Activated naive CD4-positive, alpha-beta T cell treated with anti-CD3 and anti-CD28 coated beads, Interleukin-2, amount 50 U/mL, for 72 hours (primary cell): ENCODE measurements around the gene KCNMB4. TPM values are rescaled to one million over a fixed set of nuclear protein-coding genes. Genes with fewer than 3 reads are reported as not detected.

ENCODE experiments used
- ATAC-seq, 2 donors: fragments of 150-1000 bp; cut with Tn5 transposase; 2 replicates each; pipeline ENCODE4 v1.10.0; 2021; ENCODE audit warnings: mild to moderate bottlenecking in 2 of 2, moderate library complexity in 2 of 2
- DNase-seq, 2 donors: peaks; one replicate each; pipeline ENCODE4 v3.0.0; 2021 to 2022; ENCODE audit warnings: low spot score in 2 of 2
- H3K27ac Mint-ChIP-seq, 2 donors: one replicate each; pipeline ENCODE4 v1.8.0; 2022; ENCODE audit warnings: mild to moderate bottlenecking in 2 of 2, mixed read lengths in 2 of 2
- H3K36me3 Mint-ChIP-seq, 2 donors: one replicate each; pipeline ENCODE4 v1.8.0; 2022; ENCODE audit warnings: mixed read lengths in 2 of 2
- H3K9me3 Mint-ChIP-seq, 2 donors: one replicate each; pipeline ENCODE4 v1.8.0; 2022; ENCODE audit warnings: mixed read lengths in 2 of 2
- total RNA-seq, 2 donors: library from RNA; stranded (reverse); gene quantifications; one replicate each; pipeline ENCODE4 v1.2.3, GENCODE V29; 2022

KCNMB4 gene
- total RNA-seq, 2 donors from 2014 or later, result 1.0 to 1.3 TPM

DNA sequence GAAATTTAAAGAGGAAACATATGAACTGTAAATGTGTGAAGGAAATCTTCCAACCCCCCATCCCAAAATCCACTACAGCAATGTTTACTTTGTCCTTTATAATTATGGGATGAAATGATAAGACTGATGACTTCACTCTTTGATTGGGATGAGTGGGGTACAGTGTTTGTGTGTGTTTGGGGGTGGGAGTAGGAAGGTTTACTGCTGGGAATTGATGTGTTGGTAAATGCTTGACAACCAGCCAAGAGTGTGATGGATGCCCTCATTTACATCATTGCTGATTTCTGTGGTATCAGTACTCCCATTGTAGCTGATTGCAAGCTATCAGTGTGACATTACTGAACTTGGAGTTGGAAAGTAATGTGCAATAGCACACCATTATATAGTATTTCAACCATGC is 90.9 kb downstream of the KCNMB4 start:
- Mint-ChIP-seq H3K27ac (no peak overlapping the region), H3K9me3 (peaks cover 7 to 14% of the 10 kb centered on the region in 2 donors), H3K36me3 (peaks cover 0 to 5% of the 10 kb centered on the region in 2 donors)
- DNase-seq (no peak), ATAC-seq (no peak)

DNA sequence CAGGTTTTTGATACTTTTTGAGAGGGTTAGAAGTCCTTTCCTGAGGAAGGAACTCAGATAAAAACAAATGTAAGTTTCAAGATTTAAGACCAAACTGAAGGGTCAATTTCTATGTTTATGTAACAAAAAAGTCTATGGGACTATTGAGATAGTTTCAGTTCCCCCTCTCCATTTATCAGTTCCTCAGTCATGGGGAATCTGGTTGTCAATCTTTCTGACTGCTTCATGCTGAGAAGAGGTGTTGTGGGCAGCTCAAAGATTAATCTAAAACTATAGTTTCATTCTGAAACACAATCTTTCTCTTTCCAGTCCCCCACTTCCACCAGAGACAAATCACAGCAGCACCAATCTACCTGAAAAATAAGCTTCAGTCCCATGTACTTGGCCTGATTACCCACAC is 93.7 kb downstream of the KCNMB4 start:
- H3K9me3 Mint-ChIP-seq, result peaks cover 7 to 23% of the 10 kb centered on the region in 2 donors
- H3K36me3 Mint-ChIP-seq, result peaks cover 5 to 16% of the 10 kb centered on the region in 2 donors
- DNase-seq (no peak), ATAC-seq (no peak)
- H3K27ac Mint-ChIP-seq, result no peak overlapping the region

DNA sequence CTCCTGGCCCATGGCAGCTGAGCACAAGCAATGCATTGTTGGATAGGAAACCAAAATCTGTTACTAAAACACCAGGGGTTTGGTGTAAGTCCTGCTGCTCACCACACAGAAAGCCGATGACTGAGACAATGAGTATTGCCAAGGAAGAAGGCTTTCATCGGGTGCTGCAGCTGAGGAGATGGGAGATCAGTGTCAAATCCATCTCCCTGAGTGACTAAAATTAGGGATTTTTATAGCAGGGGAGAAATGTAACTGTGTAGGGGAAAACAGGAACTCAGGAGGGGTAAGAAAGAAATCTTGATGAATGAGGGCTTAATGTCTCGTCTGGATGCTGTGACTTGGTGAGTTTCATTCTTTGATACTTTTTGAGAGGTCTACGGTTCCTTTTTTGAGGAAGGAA is 97.9 kb downstream of the KCNMB4 start:
- DNase-seq, result no peak
- no peak overlapping the region for H3K27ac Mint-ChIP-seq
- peaks cover 0 to 16% of the 10 kb centered on the region in 2 donors for H3K36me3 Mint-ChIP-seq
- ATAC-seq, result no peak
- peaks cover 3 to 25% of the 10 kb centered on the region in 2 donors for H3K9me3 Mint-ChIP-seq

DNA sequence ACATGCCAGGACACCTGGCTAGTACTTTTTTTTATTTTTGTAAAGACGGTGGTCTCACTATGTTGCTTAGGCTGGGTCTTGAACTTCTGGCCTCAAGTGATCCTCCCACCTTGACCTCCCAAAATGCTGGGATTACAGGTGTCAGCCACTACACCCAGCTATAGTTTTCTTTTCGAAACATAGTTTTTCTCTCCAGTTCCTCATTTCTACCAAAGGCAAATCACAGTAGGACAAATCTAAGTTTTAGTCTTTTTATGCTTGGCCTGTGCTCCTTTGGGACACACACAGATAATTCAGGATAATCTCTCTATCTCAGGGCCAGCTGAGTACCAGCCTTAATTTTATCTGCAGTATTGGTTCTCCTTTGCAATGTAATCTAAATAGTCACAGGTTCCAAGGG is 100.7 kb downstream of the KCNMB4 start:
- DNase-seq (no peak), ATAC-seq (no peak)
- H3K27ac Mint-ChIP-seq, result no peak overlapping the region
- peaks cover 0 to 14% of the 10 kb centered on the region in 2 donors for H3K9me3 Mint-ChIP-seq
- H3K36me3 Mint-ChIP-seq, result peaks cover 0 to 16% of the 10 kb centered on the region in 2 donors

DNA sequence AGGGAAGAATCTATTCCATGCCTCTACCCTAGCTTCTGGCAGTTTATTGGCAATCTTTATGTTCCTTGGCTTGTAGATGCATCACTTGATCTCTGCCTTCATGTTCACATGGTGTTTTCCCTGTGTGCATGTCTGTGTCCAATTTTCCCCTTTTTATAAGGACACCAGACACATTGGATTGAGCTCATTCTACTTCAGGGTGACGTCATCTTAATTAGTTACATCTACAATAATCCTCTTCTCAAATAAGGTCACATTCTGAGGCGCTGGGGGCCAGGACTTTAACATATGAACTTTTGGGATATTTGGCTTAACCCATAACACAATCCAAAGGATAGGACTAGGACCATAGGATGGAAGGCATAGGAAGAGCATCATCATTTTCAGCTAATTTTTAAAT is 101.4 kb downstream of the KCNMB4 start:
- Mint-ChIP-seq H3K27ac (no peak overlapping the region), H3K9me3 (peaks cover 0 to 14% of the 10 kb centered on the region in 2 donors), H3K36me3 (peaks cover 0 to 16% of the 10 kb centered on the region in 2 donors)
- ATAC-seq (no peak), DNase-seq (no peak)

DNA sequence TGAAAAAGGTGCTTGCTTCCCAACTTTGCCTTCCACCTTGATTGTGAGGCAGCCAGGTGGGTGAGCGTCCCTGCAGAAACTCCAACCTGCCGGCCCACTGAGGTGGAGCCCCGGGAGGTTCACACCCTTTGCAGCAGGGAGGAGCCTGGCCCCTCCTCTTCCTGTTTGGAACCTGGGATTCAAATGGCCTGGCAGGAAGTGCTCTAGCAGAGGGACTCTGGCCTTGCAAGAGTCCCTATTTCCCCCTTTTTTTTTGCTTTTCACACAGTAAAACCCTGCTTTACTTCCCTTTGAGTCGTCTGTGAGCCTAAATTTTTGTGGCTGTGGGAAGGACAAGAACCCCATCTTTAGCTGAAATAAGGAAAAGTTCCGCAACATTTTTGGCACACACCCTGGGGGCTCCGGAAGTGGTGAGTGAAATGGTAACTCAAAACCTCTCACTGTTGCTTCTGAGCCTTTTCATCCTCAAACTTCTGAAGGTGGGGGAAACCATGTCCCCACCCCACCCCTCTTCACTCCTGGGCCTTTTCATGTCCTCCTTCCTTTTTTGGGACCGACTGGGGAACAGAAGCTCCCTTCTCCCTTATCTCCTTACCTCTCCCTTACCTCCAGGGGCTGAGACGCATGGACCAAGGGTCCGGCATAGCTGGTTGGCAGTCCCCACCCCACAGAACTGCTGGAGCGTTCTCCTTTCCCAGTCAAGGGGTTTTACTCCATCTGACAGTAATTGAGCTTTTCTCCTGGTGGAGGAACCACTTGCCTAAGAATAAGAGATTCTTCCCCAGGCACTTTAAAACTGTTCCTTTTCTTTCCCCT is 102.0 kb downstream of the KCNMB4 start:
- DNase-seq (no peak), ATAC-seq (no peak)
- Mint-ChIP-seq H3K9me3 (peaks cover 0 to 14% of the 10 kb centered on the region in 2 donors), H3K27ac (no peak overlapping the region), H3K36me3 (peaks cover 0 to 16% of the 10 kb centered on the region in 2 donors)

DNA sequence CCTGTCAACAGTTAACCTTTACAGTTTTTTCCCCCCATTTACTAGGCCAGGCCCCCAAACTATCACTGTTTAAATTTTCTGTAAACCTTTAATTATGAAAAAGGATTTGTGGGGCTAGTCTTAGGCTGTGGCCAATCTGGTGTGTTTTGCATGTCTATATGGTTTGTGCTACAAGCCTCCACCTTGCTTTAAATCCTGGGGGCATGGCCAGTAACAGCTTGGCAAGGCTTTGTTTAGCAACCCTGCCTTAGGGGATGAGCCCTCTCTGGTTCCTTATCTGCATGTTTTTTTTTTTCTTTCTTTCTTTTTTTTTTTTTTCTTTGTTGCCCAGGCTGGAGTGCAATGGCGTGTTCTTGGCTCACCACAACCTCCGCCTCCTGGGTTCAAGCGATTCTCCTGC is 102.7 kb downstream of the KCNMB4 start:
- no peak overlapping the region for H3K27ac Mint-ChIP-seq
- ATAC-seq (no peak), DNase-seq (no peak)
- peaks cover 0 to 14% of the 10 kb centered on the region in 2 donors for H3K9me3 Mint-ChIP-seq
- peaks cover 0 to 10% of the 10 kb centered on the region in 2 donors for H3K36me3 Mint-ChIP-seq

DNA sequence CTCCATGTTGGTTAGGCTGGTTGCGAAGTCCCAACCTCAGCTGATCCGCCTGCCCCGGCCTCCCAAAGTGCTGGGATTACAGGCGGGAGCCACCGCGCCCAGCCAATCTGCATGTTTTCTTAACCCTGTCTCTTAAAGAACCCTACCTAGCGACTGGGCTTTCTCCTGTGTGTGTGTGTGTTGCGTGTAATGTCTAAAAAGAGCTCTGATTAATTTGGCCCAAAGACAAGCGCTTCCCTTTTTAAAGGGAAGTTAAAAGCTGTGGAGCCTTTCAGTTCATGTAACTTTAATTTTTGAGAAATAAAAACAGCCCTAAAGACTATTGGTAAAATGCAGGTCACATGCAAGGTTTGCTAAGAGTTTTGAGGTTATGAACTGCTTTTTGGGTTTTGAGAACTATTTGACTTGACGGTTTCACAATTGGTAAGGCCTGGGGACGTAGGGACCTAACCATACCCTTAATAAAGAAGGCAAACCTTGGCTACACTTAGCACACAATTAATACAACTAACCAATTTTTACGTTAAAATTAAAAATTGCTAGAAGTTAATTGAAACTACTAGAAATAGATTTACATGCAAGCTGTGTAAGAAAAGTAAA is 103.2 kb downstream of the KCNMB4 start:
- no peak for ATAC-seq
- Mint-ChIP-seq H3K9me3 (peaks cover 0 to 8% of the 10 kb centered on the region in 2 donors), H3K27ac (no peak overlapping the region), H3K36me3 (peaks cover 0 to 5% of the 10 kb centered on the region in 2 donors)
- DNase-seq, result no peak

DNA sequence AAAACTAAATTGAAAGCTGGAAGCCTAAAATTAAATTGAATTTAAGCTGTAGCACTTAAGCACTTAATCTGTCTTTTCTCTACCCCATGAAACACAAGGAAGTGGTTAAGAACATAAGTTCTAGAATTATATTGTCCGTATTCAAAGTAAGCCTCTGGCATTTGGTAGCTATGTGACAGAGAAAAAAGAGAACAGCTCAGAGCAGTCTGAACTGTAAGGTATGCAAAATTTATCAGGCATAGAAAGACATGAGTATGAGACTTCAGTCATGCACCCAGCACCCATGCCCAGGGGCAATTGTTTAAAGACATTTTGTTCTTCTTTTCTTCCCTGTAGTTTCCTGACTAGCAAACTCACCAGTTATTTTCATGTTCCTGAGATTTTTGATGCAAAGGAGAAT is 116.7 kb downstream of the KCNMB4 start:
- ATAC-seq, result no peak
- no peak for DNase-seq
- Mint-ChIP-seq H3K27ac (no peak overlapping the region), H3K9me3 (no peaks in the 10 kb centered on the region), H3K36me3 (no peaks in the 10 kb centered on the region)

Other genes with a start within 250 kb of the KCNMB4 start
- gene CNOT2, start 122.9 kb upstream of the KCNMB4 start, total RNA-seq, result 10 to 100 TPM; 67.2 to 81.6 TPM